Activated T-helper 2 cell treated with anti-CD3 and anti-CD28 coated beads, Interferon-gamma antibody, Interleukin-2, Interleukin-4, amounts not matched to agents 10 μg/mL and 5 μg/mL and 100 μg/mL, durations not matched to agents 14 hours and 24 hours and 36 hours (primary cell): ENCODE measurements around the gene HDAC4. TPM values are rescaled to one million over a fixed set of nuclear protein-coding genes. Genes with fewer than 3 reads are reported as not detected.
A peak's percentile ranks its signal among the peaks of the same experiment; 100 is the strongest.

Experiments used
- DNase-seq: peaks from one replicate; pipeline ENCODE4 v3.0.0; 2021; ENCODE audit warnings: low spot score
- H3K27ac Mint-ChIP-seq: one replicate; pipeline ENCODE4 v1.8.0; 2021; ENCODE audit warnings: mixed read lengths
- H3K27me3 Mint-ChIP-seq: one replicate; pipeline ENCODE4 v1.8.0; 2021; ENCODE audit warnings: low read depth, mixed read lengths
- H3K36me3 Mint-ChIP-seq: one replicate; pipeline ENCODE4 v1.8.0; 2021; ENCODE audit warnings: low read depth, mixed read lengths
- H3K4me1 Mint-ChIP-seq: one replicate; pipeline ENCODE4 v1.8.0; 2021; ENCODE audit warnings: low read depth, mixed read lengths
- H3K4me3 Mint-ChIP-seq: one replicate; pipeline ENCODE4 v1.8.0; 2021; ENCODE audit warnings: low read depth, mild to moderate bottlenecking, moderate library complexity, mixed read lengths
- H3K9me3 Mint-ChIP-seq: one replicate; pipeline ENCODE4 v1.8.0; 2021; ENCODE audit warnings: mixed read lengths
- intact Hi-C: fragments of 100-400 bp; cut with micrococcal nuclease; formaldehyde crosslinking; loops from one replicate; pipeline ENCODE4 v1.15.1; 2023
- total RNA-seq: library from RNA; stranded (reverse); gene quantifications from 2 replicates; pipeline ENCODE4 v1.2.3, GENCODE V29; 2022

HDAC4 gene
- total RNA-seq, 1 donor from 2014 or later, result 44.8 TPM

DNA sequence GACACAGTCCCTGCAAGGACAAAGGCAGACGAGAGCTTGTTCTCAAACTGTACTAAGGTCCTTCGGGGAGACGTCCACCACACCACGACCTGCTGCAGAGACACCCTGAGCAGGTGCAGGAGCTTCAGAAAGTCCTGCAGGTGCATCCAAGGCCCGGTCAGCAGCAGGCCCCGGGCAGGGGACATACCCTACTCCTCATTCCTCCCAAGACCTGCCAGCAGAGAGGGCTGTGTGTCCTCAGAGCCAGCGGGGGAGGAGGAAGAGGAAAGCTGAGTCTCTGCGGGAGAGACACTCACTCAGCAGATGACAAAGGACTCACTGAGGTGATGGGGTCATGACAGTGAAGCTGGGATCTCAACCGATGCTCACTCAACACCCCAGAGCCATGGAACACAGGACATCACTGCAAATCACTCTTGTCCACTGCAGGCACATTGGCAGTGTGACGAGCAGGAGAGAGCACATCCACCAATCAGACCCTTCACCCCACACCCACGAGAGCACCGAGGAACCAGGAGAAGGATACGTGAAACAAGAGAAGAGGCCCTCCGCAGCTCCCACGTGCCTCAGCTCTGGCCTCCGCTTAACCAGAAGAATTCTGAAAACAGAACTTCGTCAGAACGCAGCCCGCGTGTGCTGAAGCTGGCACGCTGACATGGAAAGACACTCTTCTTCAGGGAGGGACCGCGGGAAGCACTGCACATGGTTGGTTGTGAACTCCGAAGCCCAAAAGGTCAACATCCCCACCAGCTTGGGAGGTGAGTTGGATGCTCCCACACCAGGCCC is 9.3 kb downstream of the HDAC4 start:
- Mint-ChIP-seq H3K36me3 (peaks cover 16% of the 10 kb centered on the region), H3K4me1 (peaks cover 12% of the 10 kb centered on the region), H3K27me3 (no peaks in the 10 kb centered on the region), H3K4me3 (no peak overlapping the region), H3K9me3 (no peaks in the 10 kb centered on the region), H3K27ac (no peak overlapping the region)
- intact Hi-C loops, result no loop called here
- DNase-seq, result no peak

DNA sequence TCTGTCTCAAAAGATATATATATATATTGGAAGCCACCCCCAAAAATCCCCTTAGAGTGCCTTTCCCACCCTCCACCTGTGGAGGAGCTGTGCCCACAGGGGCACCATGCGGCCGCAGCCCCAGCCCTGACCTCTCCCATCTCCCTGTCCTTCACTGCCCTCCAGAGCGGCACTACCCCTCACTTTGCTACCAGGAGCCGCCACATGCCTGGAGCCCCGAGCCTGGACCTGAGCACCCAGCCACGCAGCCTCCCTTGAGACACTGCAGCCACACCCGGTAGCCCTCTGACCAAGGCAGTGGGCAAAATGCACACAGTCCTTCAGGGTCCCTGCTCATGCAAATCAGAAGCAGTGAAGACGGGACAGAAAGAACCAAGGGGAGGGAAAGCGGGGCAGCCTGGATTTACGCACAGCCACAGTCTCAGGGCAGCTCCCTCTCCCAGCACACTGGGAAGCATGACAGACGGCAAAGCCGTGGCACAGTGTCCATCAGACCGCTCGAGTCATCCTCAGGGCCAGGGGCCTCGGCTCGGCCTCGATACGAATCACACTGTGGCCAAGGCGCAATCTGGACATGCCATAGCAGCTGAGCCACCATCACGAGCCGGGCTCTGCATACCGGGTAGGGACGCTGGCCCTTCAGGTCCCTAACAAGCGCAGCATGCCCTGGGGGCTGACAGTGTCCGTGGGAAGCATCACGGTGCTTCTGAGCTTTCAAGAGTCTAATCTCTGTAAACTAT is 10.1 kb downstream of the HDAC4 start:
- peaks cover 18% of the 10 kb centered on the region for H3K36me3 Mint-ChIP-seq
- peaks cover 10% of the 10 kb centered on the region for H3K4me1 Mint-ChIP-seq
- DNase-seq, result no peak
- intact Hi-C loops, result no loop called here
- no peak overlapping the region for H3K4me3 Mint-ChIP-seq
- no peak overlapping the region for H3K27ac Mint-ChIP-seq
- no peaks in the 10 kb centered on the region for H3K27me3 Mint-ChIP-seq
- no peaks in the 10 kb centered on the region for H3K9me3 Mint-ChIP-seq

DNA sequence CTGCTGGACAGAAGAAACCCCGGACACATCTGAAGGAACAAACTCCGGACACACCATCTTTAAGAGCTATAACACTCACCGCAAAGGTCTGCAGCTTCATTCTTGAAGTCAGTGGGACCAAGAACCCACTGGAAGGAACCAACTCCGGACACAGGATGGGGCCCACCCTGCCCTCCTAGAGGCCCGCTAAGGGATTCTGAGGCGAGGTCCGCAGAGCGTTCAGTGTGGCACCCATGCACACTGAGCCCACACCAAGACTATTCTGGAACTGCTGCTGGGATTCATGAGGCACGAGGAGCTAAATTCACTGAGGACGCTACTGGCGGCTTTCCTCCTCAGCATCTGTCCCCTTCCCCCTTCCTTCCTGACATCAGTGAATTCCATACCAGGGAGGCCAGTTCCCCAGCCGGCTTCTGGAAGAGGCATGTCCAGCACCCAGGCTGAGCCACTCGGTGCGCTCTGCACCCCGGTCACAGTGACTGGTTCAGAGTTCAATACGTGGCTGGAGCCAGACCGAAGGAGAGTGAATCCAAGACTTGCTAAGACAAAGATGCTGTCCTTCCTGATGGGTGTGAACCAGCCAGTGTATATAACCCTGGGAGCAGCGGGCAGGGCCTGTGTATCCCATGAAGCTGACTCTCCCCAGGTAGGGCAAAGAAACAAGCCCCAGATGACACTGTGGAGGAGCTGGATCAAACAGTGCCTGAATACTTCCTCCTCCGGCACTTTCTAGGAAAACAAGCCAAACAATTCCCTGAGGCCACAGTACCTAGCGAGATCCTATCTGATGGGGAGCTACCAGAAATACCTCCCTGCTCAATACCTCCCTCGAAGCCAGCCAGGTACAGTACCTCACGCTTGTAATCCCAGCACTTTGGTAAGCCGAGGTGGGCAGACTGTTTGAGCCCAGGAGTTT is 11.1 kb downstream of the HDAC4 start:
- intact Hi-C loops, result no loop called here
- Mint-ChIP-seq H3K4me3 (no peak overlapping the region), H3K27me3 (no peaks in the 10 kb centered on the region), H3K4me1 (peaks cover 8% of the 10 kb centered on the region), H3K36me3 (peaks cover 18% of the 10 kb centered on the region), H3K9me3 (no peaks in the 10 kb centered on the region), H3K27ac (no peak overlapping the region)
- no peak for DNase-seq

DNA sequence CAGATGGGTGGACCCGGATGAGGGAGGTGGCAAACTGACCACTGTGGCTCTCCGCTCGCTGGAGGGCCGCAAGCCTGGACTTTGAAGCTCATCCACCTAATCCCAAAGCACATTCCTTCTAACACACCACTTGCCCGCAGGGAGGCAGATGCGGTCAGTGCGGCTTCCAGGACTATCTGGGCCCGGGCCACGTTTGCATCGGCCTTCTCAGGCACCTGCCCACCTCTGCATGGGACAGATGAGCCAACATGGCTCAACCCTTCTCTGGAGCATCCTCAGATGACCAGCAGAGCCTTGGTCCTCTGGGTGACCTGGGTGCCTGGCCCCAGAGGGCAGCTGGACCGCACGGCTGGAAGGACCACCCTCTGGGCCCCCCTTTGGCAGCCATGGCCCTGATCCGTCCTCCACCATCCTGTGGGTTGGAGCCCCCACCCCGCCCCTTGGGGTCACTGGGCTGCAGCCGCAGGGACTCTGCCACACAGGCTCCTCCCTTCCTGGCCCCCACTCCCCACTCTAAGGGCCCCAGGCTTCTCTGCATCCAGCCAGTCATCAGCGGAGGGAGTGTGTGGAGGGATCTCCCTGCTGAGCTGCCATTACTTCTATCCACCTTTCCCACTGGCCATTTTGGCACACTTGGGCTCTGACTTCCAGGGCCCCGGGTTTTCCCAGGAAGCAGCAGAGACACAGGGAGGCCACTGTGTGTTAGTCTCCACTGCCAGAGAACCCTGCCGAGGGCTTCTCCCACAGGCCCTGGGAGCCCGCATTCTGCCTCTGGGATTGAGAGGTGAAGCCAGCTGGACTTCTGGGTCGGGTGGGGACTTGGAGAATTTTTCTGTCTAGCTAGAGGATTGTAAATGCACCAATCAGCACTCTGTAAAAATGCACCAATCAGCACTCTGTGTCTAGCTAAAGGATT is 12.3 kb downstream of the HDAC4 start:
- Mint-ChIP-seq H3K4me1 (peaks cover 4% of the 10 kb centered on the region), H3K27me3 (no peaks in the 10 kb centered on the region), H3K9me3 (no peaks in the 10 kb centered on the region), H3K4me3 (no peak overlapping the region), H3K36me3 (peaks cover 22% of the 10 kb centered on the region), H3K27ac (no peak overlapping the region)
- no peak for DNase-seq
- intact Hi-C loops, result no loop called here

DNA sequence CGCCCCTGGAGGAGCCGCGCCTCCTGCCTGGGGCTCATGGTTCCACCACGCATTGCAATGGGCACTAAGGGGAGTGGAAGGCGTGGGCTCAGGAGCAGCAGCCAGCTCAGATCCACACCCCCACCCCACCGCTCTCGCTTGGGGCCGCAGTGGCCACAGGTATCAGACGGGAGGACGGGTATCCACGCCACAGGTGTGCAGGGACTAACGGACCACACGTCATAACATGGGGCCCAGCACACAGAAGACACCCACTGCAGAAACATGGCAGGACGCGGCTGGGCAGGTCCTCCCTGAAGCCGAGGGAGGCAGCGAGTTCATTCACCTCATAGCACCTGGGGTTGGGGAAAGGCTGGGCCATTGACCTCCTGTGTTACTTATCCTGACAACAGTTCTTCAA is 13.0 kb downstream of the HDAC4 start:
- peaks cover 28% of the 10 kb centered on the region for H3K36me3 Mint-ChIP-seq
- H3K27me3 Mint-ChIP-seq, result no peaks in the 10 kb centered on the region
- intact Hi-C loops, result no loop called here
- DNase-seq, result no peak
- H3K4me1 Mint-ChIP-seq, result peaks cover 2% of the 10 kb centered on the region
- H3K4me3 Mint-ChIP-seq, result no peak overlapping the region
- no peaks in the 10 kb centered on the region for H3K9me3 Mint-ChIP-seq
- H3K27ac Mint-ChIP-seq, result no peak overlapping the region

DNA sequence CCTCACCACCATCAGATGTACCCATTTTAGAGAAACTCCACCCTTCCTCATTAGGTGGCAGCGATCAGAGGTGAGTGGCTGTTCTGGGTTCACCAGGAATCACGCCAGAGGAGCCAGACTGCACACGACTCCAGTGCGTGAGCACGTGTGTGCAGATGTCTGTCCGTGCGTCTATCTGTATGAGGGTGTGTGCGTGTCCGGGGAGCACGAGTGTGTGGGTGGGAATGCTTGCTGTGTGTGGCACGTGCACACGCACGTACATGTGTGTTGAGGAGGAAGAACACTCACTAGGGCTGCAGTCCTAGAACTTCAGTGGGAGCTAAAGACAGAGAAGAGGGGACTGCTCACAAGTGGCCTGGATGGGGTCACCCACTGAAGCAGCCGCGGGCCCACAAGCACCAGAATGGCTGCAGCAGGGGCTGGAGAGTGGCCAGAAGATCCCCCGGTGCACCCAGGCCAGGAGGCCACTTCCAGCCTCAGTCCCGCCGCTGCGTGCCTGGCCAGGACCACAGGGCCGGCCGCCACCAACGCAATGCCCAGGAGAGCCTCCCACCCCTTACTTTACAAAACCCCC is 13.9 kb downstream of the HDAC4 start:
- intact Hi-C loops, result no loop called here
- Mint-ChIP-seq H3K4me1 (peaks cover 5% of the 10 kb centered on the region), H3K27me3 (no peaks in the 10 kb centered on the region), H3K36me3 (peaks cover 28% of the 10 kb centered on the region), H3K4me3 (no peak overlapping the region), H3K27ac (no peak overlapping the region), H3K9me3 (no peaks in the 10 kb centered on the region)
- no peak for DNase-seq

DNA sequence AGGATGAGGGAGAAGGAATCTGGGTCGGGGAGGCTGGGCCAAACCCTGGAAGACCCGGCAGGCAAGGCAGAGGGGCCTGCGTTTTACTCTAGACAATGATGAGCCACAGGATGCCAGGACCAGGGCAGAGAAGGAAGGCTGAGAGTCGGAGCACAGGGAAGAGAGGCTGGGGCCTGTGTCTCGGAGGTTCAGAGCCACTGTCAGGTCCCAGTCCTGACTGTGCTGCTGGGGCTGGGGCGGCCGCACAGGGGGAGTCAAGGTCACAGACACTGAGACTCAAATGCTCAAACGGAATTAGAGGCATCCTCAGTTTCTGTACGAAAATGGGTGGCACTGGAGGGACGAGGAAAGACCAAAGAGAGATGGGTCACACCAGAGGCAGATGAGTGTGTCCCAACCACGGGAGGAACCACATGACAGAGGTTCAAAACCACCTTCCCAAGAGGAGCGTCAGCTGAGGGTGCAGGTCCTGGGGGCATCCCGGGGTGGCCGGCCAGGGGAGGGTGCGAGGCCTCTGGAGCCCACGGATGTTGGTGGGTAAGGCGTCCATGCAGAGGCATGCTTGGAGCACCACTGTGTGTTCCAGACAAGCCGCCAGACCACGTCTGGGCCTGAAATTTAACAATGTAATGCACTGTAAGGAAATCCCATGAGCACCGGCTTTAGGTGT is 14.7 kb downstream of the HDAC4 start:
- Mint-ChIP-seq H3K4me3 (no peak overlapping the region), H3K27ac (no peak overlapping the region), H3K27me3 (no peaks in the 10 kb centered on the region), H3K36me3 (peaks cover 28% of the 10 kb centered on the region), H3K4me1 (peaks cover 13% of the 10 kb centered on the region), H3K9me3 (no peaks in the 10 kb centered on the region)
- intact Hi-C loops, result no loop called here
- DNase-seq, result no peak

DNA sequence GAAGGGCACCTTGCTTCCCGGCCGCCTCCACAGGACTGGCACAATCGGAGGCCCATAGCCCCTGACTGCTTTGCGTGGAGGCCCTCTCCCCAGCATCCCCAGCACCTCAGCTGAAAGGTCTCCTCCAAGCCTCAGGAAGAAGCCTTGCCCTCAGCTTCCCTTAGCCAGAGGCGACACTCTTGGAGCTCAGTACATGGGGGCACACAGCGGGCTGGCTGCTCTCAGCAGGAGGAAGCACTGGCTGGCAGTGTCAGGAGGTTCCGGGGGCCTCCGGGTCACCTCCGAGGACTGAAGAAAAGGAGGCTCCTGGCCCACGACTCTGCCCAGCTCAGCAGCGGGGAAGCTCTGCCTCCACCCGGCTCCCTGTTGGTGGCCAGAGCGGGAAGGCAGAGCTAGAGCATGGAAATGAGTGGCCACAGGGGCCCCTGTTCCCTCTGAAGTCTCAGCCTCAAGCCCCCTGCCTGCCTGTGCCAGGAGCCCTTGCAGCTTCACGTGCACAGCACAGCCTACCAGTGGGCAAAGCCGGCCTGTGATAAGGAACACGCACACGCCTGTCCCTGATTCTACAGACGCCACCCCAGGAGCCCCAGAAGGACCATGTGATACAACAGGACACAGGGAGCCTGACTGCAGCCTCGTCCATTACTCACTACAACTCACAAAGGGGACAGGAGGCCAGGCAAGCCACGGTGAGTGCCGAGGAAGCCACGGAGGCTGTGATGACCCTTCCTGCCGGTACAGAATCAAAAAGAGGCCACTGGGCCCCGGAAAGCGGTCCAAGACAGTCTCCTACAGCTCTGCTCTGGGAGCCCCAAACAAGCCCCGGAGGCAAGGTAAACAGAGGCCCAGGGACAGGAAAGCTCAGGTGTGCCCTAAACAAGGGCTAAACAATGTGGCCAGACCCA is 15.5 kb downstream of the HDAC4 start:
- Mint-ChIP-seq H3K27me3 (no peaks in the 10 kb centered on the region), H3K9me3 (no peaks in the 10 kb centered on the region), H3K36me3 (peaks cover 30% of the 10 kb centered on the region), H3K4me1 (peaks cover 19% of the 10 kb centered on the region), H3K4me3 (no peak overlapping the region), H3K27ac (no peak overlapping the region)
- DNase-seq, result no peak
- intact Hi-C loops, result no loop called here

DNA sequence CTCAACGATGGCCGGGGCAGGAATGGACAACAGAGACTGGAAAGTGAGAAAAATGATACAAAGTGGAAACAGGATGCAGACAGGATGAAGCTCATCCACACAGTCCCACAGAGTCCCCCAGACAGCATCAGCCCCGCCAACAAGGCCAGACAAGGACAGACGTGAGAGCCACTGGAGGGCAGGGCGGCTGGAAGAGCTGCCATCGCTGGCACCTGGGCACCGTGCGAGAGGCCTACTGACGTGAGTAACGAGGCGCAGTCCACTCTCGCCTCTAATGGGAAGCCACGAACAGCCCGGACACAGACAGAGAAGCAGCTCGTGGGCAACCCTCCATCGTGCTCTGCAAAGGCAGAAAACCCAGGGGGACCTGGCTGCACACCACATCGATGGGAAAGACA is 17.1 kb downstream of the HDAC4 start:
- H3K36me3 Mint-ChIP-seq, result peaks cover 25% of the 10 kb centered on the region
- H3K27ac Mint-ChIP-seq, result no peak overlapping the region
- intact Hi-C loops, result loop anchor here (5.0 kb wide), 1 partner anchor 164 kb away; no protein-coding TSS in a partner anchor
- no peak for DNase-seq
- no peak overlapping the region for H3K4me3 Mint-ChIP-seq
- H3K27me3 Mint-ChIP-seq, result no peaks in the 10 kb centered on the region
- H3K9me3 Mint-ChIP-seq, result no peaks in the 10 kb centered on the region
- peaks cover 23% of the 10 kb centered on the region for H3K4me1 Mint-ChIP-seq

DNA sequence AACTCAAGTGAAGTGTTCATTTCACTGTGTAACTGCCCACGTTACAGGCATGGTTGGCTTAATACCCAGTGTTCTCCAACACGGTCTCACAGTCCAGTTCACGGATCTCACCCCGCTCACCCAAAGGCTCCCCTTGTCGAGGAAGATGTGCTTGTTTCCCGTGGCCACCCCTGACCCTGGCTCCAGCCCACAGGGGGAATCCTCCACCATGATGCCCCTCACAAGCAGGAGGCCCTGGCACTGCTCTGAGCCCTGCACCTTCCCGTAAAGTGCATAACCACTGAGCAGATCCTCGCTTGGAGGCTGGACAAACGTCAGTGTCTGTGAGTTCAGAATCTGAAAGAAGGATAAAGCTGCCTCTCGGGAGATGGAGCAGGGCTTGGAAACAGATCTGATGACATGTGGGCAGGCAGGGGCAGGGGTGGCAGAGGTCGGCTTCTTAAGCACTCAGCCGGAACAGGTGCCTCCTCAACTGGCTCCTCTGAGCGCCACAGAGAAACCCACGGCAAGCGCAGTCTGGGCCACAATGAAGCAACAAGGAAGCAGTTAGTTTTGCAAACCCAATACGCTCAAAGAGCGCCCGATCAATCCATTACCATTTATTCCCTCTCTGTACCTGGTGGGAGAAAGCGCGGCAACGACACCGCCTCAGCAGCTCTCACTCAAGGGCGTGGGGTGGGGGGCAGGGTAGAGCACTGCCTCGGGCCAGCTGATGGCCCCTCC is 17.6 kb downstream of the HDAC4 start:
- Mint-ChIP-seq H3K27ac (peak overlapping the region; percentile 10), H3K4me3 (no peak overlapping the region)
- intact Hi-C loops, result loop anchor here (5.0 kb wide), 1 partner anchor 164 kb away; no protein-coding TSS in a partner anchor

More for the DNA sequence above, 17.6 kb downstream of the HDAC4 start:
- no peaks in the 10 kb centered on the region for H3K9me3 Mint-ChIP-seq
- peaks cover 23% of the 10 kb centered on the region for H3K4me1 Mint-ChIP-seq
- DNase-seq, result no peak
- peaks cover 27% of the 10 kb centered on the region for H3K36me3 Mint-ChIP-seq
- no peaks in the 10 kb centered on the region for H3K27me3 Mint-ChIP-seq
